NCI-H524 treated with DMSO at 0.1 percent for 48 hours (cell line): ENCODE data around the gene AKAP6.
"Not testable (repeated sequence)": the region's sequence is repeated elsewhere in the genome, so short reads cannot be mapped to it uniquely, and the experiment has no call there.

Experiments
- DNase-seq: peaks from one replicate; lab custom pipeline; 2025; lab: John Stamatoyannopoulos, UW

AKAP6 gene

DNA sequence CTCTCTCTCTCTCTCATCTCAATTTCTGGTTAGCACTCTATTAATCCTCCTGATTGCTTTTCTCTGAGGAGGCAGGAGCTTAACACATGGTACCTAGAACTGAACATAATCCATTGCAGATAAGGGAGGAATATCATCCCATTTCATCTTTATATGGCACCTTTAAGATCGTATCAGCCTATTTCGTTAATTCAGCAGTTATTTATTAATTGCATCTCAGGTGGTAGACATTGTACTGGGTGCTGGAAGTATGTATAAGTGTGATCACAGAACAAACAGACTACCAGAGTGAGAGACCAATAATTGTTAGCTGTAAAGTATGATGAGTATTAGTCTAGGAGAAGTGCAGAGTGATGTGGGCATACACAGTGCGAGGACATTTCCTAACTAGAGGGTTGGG lies 39.0 kb downstream of the AKAP6 start:
- DNase-seq, result no peak

DNA sequence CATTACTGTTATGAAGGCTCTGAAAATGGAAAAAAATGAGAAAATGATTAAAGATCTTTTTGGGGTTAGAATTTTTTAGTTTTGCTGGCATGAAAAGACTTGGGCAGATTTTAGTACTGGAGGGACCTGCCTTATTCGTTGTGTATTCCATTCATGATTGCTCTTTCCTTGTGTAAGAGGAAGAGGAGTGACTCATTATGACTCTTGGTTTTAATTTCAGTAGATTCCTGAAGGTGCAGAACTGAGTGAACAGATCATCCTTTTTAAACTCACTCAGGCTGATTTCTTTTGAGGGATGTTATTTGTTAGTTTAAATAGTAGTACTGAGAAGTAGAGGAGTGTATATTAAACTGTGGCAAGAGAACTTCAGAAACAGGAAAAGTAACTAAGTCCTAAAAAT lies 41.6 kb downstream of the AKAP6 start:
- no peak for DNase-seq

DNA sequence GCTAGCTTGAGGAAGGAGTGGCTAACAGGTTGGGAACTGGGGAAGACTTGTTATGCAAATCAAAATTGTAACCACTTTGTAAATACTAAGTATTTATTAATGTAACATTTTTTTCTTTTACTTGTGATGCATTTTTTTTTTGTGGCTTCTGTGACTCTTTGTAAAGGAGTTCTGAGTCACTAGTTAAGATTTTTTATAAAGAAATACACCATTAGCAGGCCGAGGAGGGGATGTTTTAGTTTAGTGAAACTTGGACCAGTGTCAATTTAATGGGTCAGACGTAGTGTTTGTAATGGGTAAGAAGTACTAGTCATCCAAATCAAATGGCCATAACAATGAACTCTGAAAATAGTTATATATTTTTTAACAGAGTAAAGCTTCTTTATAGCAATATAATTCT lies 43.1 kb downstream of the AKAP6 start:
- no peak for DNase-seq

DNA sequence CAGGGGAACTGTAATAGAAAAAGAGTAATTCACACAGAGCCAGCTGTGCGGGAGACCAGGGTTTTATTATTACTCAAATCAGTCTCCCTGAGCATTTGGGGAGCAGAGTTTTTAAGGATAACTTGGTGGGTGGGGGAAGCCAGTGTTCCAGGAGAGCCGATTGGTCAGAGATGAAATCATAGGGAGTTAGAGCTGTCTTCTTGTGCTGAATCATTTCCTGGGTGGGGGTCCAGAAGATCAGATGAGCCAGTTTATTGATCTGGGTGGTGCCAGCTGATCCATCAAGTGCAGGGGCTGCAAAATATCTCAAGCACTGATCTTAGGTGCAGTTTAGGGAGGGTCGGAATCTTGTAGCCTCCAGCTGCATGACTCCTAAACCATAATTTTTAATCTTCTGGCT lies 44.1 kb downstream of the AKAP6 start:
- not testable (repeated sequence) for DNase-seq

DNA sequence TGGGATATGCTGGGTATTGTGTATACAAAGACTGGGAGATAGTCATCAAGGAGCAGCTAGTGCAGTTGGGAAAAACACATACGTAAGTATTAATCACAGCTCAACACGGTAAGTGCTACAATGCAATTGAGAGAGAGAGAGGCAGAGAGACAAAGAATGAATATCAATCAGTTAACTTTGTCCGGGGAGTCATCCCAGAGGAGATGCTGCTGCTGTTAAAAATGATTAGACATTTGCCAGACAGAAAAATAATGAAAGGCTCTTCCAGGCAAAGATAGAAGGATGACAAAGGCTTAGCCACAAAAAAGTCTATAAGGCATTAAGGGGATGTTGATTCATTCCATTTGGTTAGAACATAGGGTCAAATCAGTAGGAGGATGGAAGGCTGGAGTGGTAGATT lies 45.1 kb downstream of the AKAP6 start:
- DNase-seq, result no peak

DNA sequence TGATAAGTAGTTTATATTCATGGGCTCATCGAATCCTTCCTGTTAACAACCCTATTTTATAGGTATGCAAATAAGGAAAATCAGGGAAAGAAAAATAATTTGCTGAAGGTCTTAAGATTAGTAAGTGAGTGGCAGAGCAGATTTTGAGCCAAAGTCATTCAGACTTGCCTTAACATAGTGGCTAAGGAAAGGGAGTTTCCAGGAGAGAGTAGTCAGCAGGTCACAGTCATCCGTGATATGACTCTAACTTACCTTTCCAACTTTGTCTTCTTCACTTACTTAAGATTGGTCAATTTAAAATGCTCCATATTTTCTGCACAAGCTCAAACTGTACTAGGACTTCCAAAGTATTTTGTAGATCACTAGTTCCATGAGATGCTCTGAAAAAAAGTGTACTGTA lies 46.6 kb downstream of the AKAP6 start:
- no peak for DNase-seq

DNA sequence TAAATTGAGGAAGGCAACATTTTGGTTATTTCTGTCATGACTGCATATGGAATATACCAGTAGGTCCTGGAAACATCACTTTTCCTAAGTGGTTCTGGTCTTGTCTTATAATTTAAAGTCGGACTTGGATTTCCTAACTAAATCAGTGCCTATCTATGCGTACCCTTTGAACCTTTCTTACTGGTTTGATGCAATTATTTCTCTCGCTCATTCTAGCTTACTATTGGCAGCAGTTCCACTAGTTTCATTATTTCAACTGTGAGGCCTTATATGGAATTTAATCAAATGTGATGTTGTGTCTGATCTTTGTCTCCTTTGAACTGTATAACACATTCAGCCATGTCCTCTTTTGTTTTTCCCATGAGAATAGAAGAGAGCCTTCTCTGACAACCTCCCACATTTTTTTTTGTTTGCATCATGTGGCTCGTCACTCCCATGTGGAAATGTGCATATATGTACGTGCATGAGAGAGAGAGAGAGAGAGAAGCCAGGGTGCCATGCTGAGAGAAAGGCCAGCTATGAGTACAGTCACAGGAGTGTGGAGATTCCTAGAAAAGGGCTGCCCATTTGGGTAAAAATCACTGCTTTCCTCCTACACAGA lies 48.0 kb downstream of the AKAP6 start:
- no peak for DNase-seq

DNA sequence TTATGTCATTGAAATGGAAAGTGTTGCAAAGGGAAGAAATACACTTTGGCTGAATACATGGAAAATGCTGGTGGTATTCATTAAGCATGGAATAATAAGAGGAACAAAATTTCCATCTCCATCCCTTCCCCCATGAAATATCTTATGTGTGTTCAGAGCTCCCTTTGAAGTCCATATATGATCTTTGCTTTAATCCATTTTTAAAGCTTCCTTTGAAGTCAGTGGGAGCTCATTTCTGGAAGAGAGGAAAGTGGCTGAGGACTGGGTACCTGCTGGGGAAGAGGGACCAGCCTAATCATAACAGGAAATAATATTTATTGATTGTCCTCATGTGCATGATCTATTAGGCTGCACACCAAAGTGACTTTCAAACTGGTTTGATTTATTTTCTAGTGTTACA lies 49.2 kb downstream of the AKAP6 start:
- DNase-seq, result no peak

DNA sequence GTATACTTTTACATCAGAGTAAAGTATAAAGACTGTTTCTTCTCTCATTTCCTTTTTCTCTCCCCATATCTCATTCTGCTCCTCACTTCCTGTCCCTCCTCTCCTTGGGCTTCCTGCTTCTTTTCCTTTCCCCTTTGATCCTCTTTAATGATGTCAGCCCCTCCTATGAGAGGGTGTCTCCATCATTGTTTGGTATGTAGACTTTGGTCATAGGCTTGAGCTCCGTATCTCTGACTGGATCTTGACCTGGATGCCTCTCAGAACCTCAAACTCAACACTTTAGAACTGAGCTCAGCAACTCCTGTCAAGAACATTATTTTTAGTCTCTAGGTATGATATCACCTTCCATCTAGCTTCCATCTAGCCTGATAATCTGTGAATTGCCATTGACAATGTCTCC lies 50.3 kb downstream of the AKAP6 start:
- no peak for DNase-seq

DNA sequence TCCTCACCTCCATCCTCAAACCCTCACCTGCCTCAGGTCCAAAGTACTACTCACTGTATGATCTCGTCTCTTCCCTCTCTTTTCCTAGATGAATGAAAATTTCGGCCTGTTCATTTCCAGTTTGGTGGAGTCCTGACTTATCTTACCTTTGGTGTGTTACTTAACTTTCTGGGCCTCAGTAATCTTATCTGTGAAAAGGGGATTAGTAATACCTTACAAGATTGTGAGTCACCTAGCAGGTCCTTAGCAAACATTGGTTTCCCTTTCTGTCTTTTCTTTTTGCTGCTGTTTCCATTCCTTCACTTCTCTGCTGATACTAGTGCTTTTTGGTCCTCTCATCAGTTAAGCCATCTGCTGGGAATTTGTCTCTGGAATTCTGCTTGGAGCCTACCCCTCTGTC lies 52.8 kb downstream of the AKAP6 start:
- DNase-seq, result no peak

DNA sequence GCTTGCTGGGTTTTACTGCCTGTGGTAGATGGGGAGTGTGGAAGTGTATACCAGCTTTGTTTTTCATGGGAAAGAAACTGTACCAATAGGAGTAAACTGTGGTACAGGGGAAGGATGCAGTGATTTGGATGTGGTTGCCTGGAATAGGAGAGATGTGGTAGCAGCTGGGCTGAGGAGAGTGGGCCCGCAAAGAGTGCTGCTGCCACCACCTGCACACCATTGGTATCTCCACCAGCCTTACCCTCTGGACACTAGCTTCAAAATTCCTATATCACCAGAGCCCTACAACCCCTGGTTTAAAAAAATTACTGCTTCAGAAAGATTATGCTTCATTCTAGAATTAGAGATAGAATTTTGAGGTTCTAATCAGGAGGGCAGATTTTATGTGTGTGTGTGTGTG lies 53.6 kb downstream of the AKAP6 start:
- peak; percentile 26 for DNase-seq

DNA sequence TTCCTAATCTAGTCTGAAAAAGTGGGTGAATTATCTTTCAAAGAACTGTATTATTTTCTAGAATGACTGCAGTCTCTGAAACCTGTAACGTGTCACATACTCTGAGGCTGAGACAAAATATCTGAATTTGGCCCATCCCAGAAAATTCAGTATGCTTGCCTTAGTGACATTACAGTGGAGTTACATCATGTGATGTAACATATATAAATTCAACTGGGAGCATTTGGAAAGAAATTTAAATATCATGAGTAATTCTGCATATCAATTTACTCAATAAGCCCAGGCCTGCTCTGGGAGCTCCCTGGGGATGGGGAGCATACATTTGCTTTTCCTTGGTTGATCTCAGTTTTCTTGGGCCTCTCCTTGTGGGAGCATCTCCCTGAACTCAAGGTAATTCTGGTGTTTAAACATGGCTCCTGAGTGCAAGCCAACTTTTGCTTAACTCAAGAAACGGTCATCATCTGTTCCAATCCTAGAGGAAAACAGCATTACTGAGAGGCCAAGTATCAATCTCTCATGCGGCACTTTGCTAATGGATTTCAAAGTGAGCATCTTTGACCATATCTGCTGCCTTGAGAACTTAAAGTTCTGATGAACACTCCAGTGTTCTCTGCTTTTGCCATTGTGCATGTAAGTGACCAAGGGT lies 54.4 kb downstream of the AKAP6 start:
- DNase-seq, result no peak

DNA sequence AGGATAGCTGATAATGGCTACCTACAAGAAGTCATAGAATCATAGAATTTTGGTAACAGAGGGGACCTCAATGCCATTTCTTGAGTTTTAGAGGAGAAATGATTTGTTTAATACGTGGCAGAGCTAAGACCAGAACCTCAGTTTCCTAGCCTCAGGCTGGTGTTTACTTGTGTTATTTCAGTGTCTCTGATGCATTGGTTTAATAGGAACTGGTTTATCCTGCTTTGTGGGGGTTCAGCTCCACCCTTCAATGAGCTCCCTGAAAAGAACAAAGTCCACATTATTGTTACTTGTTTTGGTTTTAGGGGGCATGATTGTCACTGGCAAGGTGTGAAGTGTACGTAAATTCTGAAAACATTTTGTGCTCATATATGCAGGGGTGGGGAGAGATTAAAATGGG lies 55.4 kb downstream of the AKAP6 start:
- no peak for DNase-seq

DNA sequence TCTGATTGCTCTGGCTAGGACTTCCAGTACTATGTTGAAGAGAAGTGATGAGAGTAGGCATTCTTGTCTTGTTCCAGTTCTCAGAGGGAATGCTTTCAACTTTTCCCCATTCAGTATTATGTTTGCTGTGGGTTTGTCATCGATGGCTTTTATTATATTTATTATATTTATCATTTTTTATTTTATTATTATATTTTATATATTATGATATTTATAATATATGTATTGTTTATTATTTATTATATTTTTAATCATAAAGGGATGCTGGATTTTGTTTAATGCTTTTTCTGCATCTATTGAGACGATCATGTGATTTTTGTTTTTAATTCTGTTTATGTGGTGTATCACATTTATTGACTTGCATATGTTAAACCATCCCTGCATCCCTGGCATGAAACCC lies 58.2 kb downstream of the AKAP6 start:
- not testable (repeated sequence) for DNase-seq

DNA sequence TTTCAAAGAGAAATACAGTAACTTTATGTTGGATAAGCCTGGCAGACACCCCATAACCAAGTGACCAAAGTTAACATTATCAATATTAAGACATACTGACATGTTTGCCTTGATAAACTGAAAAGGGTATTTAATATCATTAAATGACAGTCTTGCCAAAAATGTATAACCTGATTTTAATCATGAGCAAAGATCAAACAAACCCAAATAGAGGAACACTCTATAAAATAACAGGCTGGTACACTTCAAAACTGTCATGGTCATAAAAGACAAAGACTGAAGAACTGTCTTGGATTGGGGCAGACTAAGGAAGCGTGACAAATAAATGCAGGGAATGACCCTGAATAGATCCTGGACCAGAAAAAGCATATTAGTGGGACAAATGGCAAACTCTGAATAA lies 64.0 kb downstream of the AKAP6 start:
- DNase-seq, result no peak

DNA sequence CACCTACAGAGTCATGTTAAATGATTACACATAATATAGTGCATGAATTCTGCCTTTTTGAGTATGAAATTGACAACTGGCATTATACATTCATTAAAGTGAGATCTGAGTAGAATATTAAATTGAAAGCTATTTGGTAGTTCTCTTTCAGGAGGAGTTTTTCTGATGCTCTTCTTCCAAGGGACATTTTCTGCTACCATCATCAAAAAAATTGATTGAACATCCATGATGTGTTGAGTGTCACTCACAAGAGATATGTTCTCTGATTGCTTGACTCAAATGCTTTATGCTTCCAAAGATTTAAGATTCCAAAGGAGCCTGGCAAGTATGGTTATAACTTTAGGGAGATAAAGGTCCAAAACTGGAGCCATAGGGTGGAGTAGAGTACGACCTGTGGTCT lies 64.9 kb downstream of the AKAP6 start:
- DNase-seq, result no peak

DNA sequence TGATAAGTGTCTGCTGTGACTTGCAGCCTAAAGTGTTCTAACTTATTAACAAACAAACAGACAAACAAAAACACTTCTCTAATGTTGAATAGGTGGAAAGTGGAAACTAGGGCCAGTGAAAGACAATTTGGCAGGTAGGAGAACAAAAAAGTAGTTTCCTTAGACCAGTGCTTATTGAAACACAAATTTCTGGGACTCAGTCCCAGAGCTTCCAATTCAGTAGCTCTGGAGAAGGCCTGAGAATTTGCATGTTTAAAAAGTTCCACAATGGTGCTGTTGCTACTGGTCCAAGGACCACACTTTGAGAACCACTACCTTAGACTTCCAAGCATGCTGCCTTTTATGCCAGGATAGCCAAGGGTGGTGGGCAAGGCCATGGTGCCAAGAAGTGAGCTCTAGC lies 67.8 kb downstream of the AKAP6 start:
- no peak for DNase-seq

DNA sequence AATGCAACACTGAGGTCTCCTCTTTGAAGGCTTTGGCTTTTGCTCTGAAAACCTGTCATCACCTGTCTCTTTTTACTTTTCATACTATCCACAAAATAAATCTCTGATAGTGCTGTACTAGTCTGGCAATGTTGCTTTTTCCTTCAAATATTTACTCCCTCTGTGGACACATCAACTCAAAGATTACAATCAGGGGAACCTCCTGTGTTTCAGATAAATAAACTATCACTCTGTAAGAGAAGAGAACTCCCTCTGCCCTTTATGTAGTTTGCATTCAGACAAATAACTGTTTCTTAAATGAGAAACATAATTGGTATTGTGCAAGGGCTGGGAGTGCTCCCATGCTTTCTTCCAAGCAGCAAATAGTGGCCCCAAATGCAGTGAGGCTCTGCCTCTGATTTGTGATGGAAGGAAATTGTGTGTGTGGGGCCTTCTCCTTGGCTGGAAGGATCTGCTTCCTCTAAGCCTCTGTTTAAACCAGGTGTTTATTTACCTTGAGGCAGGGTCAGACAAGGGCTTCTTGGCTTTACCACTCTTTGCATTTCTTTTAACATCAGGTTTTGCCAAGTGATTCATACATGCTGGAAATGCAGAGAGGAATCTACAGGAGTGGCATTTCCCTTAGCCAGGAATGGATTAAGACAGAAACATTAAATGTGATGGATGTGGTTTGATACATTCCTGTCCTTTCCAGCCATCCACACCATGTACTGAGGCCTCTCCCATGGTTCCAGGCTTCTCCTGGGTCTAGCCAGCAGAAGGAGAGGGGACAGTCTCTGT lies 69.0 kb downstream of the AKAP6 start:
- no peak for DNase-seq

DNA sequence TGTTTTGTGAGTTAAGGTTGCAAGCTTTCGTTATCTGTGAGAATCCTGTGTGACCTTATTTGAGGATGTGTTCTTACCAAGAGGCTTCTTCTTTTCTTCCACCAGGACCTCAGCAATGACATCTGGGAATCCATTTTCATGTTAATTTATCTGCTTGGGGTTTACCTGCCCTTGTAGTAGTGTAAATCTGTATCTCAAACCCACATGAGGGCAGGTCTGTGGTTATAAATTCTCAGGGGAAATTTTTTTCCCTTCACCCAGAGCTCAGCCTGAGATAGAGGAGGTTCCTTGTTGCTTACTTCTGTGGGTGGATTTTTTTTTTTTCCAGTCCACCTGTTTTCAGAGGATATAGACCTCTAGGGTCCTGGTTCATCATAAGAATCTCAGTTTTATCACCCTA lies 70.8 kb downstream of the AKAP6 start:
- DNase-seq, result no peak

DNA sequence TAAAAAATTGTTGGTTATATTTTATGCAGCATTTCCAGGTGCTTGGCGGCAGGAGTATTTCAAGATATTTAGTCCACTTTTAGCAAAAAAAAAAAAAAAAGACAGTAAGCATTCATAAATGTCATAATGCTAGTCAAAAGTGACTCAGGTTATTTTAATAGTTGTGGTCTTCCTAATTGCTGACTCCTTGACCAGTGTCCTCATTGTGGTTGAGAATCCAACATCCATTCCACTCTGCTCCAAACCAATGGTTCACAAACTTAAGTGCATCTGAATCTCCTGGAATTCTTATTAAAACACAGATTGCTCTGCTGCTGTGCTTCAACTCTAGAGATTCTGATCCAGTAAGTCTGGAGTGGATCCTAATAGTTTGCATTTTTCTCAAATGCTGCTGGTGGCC lies 71.4 kb downstream of the AKAP6 start:
- no peak for DNase-seq

DNA sequence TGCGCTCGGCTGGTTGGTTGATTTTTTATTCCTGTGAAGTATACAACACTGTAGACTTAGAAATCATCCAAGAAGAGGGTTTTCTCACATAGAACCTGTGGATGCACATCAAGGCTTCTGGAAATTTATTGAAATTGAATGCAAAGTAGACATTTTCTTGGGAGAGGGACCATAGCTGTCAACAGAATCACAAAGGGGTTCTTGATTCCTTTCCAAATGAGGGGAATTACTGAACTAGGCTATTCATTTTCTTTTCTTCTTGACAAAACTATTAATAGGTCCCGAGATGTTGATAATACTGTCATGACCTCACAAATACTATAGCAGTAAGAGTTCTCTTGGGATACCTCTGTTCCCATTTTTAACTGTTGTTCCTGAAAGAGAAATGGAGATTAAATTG lies 73.9 kb downstream of the AKAP6 start:
- no peak for DNase-seq

DNA sequence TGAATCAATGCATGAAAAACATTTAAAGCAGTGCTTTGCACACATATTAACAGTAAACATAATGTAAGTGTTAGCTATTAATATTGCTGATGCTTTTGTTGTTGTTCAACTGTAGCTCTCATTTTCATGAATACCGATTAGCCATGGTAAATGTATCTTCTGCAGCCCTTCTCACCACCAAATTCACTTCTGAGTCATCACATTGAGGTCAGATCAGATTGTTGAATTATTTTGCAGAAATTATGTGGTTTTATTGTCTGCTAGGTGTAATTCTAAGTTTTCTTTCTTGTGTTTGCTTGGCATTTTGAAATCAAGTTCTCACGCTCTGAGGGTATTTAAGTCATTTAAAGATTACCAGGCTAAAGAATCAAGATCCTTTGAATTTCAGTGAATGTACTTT lies 74.6 kb downstream of the AKAP6 start:
- DNase-seq, result no peak

DNA sequence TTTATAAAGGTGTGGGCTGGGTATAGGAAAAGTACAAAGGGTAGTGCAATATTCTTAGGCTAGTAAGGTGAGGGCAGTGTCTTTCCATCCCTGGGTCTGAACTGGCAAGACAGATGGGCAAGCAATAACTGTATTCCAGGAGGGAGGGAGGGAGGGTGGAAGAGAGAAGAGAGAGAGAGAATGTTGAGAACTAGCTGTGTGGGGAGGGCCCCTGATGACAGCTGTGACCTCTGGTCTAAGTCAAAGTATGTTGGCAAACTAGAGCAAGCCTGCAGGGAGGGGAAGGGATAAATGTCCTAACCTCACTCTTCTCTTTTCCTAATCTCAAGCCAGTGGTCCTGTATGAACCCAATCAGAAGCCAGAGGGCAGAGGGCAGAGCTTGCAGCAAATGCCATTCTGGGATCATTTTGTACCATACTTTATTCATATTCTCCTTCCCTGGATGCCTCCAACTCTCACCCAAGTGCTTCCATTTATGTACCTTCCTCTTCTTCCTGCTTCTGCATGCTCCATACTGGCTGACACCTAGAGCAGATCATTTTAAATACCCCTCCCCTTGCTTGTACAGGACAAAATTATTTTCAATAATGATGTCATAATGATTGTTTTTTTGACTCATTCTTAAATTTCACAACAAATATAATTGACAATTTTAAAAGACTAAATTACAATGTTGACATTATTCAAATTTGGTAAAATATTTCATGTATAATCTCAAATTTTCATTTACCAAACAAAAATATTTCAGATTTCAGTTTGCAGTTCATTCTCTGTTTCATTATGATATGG lies 75.9 kb downstream of the AKAP6 start:
- peak; percentile 91 for DNase-seq
